Hematopoietic multipotent progenitor cell treated with erythropoietin and hydrocortisone succinate and interleukin-3 and kit ligand, for 6 days (in vitro differentiated cells): ENCODE measurements around the gene FHIT.

Source experiments
- DNase-seq: peaks from one replicate; pipeline ENCODE4 v3.0.0-alpha.2; 2015

FHIT gene

GRCh38 chr3:60307562-60308199, 943.6 kb downstream of the FHIT start:
- DNase-seq, result no peak

- no peak for DNase-seq
Observed at GRCh38 chr3:60304112-60304511, 947.1 kb downstream of the FHIT start.

DNA sequence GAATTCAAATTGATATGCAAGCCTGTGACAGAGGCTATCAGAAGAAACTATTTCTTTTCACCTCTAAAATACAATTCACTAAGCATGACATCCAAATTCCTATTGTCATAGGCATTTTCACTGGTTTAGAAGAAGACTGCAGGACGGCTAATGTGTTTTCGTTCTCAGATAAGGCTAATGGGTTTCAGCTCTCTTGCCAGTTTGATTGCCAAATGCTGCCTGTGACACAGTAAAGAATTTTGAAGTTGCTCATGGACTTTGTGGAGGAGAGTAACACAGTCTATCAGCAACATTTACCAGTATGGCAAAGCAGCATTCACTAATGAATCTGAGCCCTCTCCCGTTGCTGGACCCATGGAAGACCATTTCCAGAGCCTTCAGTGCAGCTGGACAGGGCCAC, 948.1 kb downstream of the FHIT start:
- DNase-seq, result no peak

DNA sequence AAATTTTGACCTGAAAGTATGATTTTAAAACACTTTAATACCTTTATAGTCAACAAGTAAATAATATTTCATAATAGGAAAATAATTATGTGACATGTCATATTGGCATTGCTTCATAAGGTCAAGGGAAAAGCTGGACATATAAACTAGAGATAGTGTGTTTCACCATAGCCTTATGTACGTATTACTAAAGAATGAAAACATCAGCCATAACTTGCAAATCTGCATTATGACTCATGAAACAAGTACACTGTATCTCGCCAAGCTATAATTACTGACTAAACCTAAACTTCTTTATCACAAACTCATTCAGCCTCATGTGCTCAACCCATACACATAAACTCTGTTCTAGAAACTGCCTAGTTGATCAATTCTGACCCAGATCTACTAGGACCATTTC, 950.1 kb downstream of the FHIT start:
- no peak for DNase-seq

GRCh38 chr3:60298141-60298540, 953.1 kb downstream of the FHIT start:
- DNase-seq, result peak; percentile 4

GRCh38 chr3:60294181-60294580, 957.1 kb downstream of the FHIT start:
- DNase-seq, result no peak

GRCh38 chr3:60291115-60291514, 960.1 kb downstream of the FHIT start:
- DNase-seq, result no peak

DNA sequence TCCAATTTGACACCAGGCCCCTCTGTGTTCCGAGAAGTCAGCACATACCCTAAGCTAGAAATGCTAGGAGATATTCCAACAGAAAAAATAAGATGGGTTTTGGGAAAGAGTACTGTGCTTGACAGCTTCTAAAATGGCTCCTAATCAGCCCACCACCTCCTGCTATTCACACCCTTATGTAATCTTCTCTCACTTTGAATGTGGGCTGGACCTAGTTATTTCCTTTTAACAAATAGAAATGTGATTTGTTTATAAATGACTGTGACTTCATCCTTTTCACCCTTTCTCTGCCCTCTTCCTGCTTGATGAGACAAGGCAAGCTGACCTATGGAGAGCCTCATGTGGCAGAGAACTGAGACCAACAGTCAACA, 961.1 kb downstream of the FHIT start:
- no peak for DNase-seq

DNA sequence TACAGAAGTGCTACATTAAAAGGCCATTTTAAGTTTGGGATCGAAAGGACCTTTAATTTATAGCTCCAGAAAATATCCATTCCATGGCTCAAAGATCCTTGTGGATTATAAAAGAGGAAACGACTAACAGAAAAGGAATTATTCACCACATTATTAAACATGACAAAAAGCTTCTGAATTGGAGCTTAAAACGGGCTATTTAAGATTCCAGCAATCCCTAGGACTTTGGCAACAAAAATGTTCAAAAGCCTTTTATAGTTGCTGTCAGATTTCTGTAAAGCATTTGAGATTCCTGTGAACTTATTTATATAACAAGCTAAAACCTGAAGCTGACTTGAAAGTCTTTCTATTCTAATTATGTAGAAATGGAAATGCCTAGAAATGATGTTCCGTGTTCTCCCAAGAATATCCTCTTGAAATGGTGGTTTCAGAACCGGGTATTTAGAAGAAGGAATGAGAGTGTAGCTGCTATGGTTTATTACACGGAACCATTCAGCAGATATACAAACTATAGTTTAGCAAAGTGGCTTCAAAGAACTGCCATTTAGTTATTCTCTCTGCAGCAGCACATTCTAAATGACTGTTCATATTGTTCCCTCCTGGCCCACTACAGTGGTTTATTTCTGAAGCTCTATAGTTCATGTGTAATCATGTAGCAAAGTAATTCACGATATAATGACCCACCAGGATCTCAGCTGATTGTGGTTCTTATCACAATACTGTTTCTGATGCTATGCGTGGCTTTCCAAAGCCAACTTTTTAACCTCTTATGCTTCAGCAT, 961.7 kb downstream of the FHIT start:
- no peak for DNase-seq

- DNase-seq, result no peak
Observed at GRCh38 chr3:60282866-60283265, 968.4 kb downstream of the FHIT start.

DNA sequence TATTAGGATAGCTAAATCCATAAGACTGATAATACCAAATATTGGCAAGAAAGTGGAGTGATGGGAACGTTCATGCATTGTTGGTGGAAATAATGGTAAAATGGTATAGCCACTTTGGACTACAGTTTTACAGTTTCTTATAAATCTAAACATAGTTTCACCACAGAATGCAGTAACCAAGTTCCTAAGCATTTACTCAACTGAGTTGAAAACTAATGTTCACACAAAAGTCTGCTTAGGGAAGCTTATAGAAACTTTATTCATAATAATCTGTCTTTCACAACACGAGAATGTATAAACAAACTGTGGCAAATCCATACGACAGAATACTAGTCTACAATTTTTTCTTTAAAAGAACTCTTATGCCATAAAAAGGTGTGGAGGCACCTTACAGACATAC, 969.3 kb downstream of the FHIT start:
- no peak for DNase-seq

DNA sequence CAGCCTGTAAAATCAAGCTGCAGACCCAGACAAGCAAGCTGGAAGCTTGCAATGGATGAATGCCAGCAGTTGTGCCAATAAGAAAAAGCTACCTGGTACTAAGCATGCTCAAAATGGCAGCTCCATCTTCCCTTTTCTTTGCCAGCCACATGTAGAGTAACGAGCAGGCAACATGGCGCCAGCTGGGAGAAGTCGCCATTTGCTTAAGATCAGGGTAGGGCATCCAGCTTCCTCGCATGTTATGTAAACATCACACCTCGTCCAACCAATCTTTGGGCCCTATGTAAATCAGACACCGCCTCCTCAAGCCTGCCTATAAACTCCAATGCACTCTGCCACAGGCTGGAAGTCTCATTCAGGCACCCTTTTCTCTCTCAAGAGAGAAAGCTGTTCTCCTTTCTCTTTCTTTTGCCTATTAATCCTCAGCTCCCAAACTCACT, 973.9 kb downstream of the FHIT start:
- DNase-seq, result no peak

GRCh38 chr3:60276615-60277014, 974.6 kb downstream of the FHIT start:
- DNase-seq, result no peak

- DNase-seq, result no peak
Observed at GRCh38 chr3:60274646-60275045, 976.6 kb downstream of the FHIT start.

- no peak for DNase-seq
Observed at GRCh38 chr3:60274098-60274497, 977.2 kb downstream of the FHIT start.

DNA sequence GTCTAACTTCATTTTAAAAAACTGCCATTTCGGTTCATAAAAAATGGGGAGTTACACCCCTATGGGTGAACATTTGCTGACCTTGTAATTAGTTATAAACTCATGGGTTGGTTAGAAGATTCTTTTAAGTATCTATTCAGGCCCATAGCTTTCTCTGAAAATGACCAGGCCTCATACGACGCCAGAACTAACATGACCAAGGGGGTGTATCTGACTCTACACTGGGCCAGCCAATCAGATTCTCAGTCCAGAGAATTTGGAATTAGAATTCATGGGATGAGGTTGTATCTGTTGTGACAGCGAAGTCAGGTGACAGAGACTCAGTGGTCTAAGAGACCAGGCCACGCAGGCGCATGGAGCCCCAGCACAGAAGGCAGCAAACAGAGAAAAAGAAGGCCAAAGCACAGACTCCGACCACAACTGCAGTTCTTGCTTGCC, 981.4 kb downstream of the FHIT start:
- no peak for DNase-seq

- no peak for DNase-seq
Observed at GRCh38 chr3:60269377-60269776, 981.9 kb downstream of the FHIT start.

DNA sequence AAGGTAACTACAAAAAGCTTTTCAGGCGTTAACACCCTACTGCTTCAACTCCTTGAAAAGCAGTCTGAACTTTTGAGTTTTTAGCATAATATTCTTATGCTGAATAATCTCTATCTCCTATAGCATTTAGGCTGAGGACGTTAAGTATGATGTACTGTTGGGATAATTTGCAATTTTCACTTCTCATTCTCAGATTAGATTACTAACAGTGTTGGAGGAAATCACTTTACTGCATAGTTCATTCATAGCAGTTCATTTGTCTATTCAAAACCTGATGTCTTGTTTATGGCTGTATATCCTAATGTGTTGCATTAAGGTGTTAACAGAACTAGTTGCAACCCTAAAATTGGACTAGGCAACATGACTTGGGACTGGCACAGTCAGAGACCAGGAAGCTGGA, 983.1 kb downstream of the FHIT start:
- DNase-seq, result no peak

- no peak for DNase-seq
Observed at GRCh38 chr3:60266444-60266843, 984.8 kb downstream of the FHIT start.

GRCh38 chr3:60263191-60263590, 988.1 kb downstream of the FHIT start:
- no peak for DNase-seq

GRCh38 chr3:60262546-60262945, 988.7 kb downstream of the FHIT start:
- no peak for DNase-seq

- DNase-seq, result no peak
Observed at GRCh38 chr3:60260546-60260945, 990.7 kb downstream of the FHIT start.

GRCh38 chr3:60250810-60251209, 1000.4 kb downstream of the FHIT start:
- DNase-seq, result no peak

- DNase-seq, result no peak
Observed at GRCh38 chr3:60250206-60250605, 1001.0 kb downstream of the FHIT start.

GRCh38 chr3:60246361-60246760, 1004.9 kb downstream of the FHIT start:
- DNase-seq, result no peak
